Epithelial cell of proximal tubule (primary cell): ENCODE results near the gene VGLL1. TPM values are rescaled to one million over a fixed set of nuclear protein-coding genes. Genes with fewer than 3 reads are reported as not detected.

Experiments used
- DNase-seq: peaks from one replicate; pipeline ENCODE4 v3.0.0-alpha.2; 2011; ENCODE audit warnings: low read depth
- H3K4me3 ChIP-seq: 2 replicates; pipeline ENCODE4 v1.5.1; 2011; ENCODE audit warnings: low read depth, mild to moderate bottlenecking, low read length
- CTCF ChIP-seq: conservative IDR thresholded peaks from 2 replicates; pipeline ENCODE4 v1.5.1; 2012; ENCODE audit warnings: low read depth, mild to moderate bottlenecking, low read length
- total RNA-seq: library from RNA; depleted of rRNA; stranded (reverse); fragments of >200 nt; gene quantifications from 2 replicates; pipeline ENCODE4 v1.2.3, GENCODE V29; 2015

The VGLL1 gene, protein sequence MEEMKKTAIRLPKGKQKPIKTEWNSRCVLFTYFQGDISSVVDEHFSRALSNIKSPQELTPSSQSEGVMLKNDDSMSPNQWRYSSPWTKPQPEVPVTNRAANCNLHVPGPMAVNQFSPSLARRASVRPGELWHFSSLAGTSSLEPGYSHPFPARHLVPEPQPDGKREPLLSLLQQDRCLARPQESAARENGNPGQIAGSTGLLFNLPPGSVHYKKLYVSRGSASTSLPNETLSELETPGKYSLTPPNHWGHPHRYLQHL
- total RNA-seq, result 7.8 and 10.0 TPM in 2 replicates

DNA sequence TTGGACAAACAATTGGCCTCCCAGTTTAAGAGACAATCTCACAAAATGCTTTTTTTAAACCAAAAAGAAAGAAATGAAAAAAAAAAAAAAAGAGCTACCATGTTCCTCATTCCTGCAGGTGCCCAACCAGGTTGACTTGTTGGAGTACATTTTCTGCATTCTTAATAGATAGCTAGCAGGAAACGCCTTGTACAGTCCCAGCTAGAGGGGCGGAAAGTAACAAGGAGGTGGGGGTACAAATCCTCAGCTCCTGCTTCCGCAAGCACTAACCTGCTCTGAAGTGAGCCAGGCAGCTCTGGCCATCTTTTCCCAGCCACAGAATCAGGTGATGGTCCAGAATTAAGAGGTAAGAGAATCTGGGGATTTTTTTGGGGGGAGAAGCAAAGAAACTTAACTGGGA lies at the start of gene VGLL1:
Gene VGLL1, plus strand, starts transcription at position 265 of the 400 bp plus-strand sequence. CDS start 3,806 bp downstream, outside the sequence.
- no peak for DNase-seq
- H3K4me3 ChIP-seq, result no peak within 1 kb of the TSS
- no peak for TF ChIP-seq CTCF

DNA sequence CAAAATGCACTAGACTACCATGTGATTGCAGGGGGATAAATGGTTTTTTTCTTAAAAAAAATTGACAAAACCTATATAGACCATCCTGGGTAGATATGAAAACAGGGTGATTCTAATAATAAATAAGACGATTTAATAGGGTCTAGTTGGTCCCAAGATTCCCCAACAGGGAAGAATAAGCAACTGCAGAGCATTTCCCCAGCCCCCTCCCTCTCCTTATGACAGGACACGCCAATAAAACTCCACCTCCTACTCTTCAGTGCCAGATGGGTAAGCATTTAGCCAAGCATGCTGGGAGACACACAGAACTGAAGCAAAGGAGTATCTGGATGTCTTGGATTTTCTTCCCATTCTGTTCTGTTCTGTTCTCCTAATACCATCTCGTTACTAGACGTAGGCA lies 44.4 kb upstream of the VGLL1 start, which contains the start of gene BRS3:
Gene BRS3, plus strand, starts transcription at position 301 of the 400 bp plus-strand sequence. CDS start 168 bp downstream, outside the sequence.
- no peak for DNase-seq
- H3K4me3 ChIP-seq, result no peak within 1 kb of the TSS
- no peak for TF ChIP-seq CTCF

GRCh38 chrX:136488706-136489105 lies 43.3 kb upstream of the VGLL1 start:
- no peak overlapping the region for H3K4me3 ChIP-seq
- TF ChIP-seq CTCF, result peak; percentile 22
- DNase-seq, result no peak

GRCh38 chrX:136491832-136492231 lies 40.2 kb upstream of the VGLL1 start:
- DNase-seq, result no peak
- TF ChIP-seq CTCF, result no peak
- H3K4me3 ChIP-seq, result no peak overlapping the region

DNA sequence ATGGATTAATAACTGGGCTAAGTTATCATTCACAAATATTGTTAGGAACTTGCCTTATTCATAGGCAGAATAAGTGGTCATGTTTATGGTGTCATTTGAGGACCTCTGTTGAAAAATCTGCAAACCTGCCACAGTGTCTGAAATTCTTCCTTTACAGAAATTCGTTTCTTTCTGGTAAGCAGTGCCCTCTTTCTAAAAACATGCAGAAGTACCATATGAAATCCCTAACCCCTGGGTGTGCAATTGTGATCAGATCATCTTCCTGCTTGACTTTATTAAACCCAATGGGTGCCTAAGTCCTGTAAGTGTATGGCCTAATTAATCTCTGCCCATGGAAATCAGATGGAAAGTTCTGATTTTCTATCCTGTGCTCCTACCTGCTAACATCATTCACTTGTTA lies 39.0 kb upstream of the VGLL1 start:
- no peak overlapping the region for H3K4me3 ChIP-seq
- no peak for TF ChIP-seq CTCF

GRCh38 chrX:136495043-136495442 lies 37.0 kb upstream of the VGLL1 start:
- DNase-seq, result no peak
- TF ChIP-seq CTCF, result no peak
- H3K4me3 ChIP-seq, result no peak overlapping the region

More for the DNA sequence above, 39.0 kb upstream of the VGLL1 start:
- DNase-seq, result no peak
